Prostate gland (tissue), 2 donors: ENCODE results near the gene NELFB. TPM values are rescaled to one million over a fixed set of nuclear protein-coding genes. Genes with fewer than 3 reads are reported as not detected.
A peak's percentile ranks its signal among the peaks of the same experiment; 100 is the strongest.

Source experiments
- DNase-seq: peaks from one replicate; pipeline ENCODE4 v3.0.0-alpha.2; 2019; ENCODE audit warnings: low spot score
- H3K27ac ChIP-seq, 2 donors: fragments of 200-600 bp; sonication (generic); 2 replicates each; pipeline ENCODE4 v1.5.1; 2017 to 2019
- H3K27me3 ChIP-seq: fragments of 200-600 bp; sonication (generic); replicated peaks from 2 replicates; pipeline ENCODE4 v1.5.1; 2019; ENCODE audit not compliant: insufficient read depth
- H3K36me3 ChIP-seq, 2 donors: fragments of 200-600 bp; sonication (generic); 1 replicate in 1 of 2; 2 replicates in 1 of 2; pipeline versions ENCODE4 v1.5.1 to v1.8.1; 2017 to 2019
- H3K4me1 ChIP-seq: fragments of 200-600 bp; sonication (generic); replicated peaks from 2 replicates; pipeline ENCODE4 v1.5.1; 2019
- H3K4me3 ChIP-seq, 2 donors: fragments of 200-600 bp; sonication (generic); 2 replicates each; pipeline ENCODE4 v1.5.1; 2017 to 2019
- H3K9me3 ChIP-seq: fragments of 200-600 bp; sonication (generic); 2 replicates; pipeline ENCODE4 v1.5.1; 2017
- POLR2A ChIP-seq: fragments of 450-650 bp; IDR thresholded peaks from one replicate; pipeline ENCODE4 v1.6.1; 2016; ENCODE audit warnings: antibody characterized with exemption, mild to moderate bottlenecking
- POLR2AphosphoS5 ChIP-seq: sonication (generic); formaldehyde crosslinking; IDR thresholded peaks from one replicate; pipeline ENCODE4 v1.6.1; 2017; ENCODE audit warnings: antibody characterized with exemption
- WGBS: methylation state at CpG from one replicate; pipeline ENCODE4 v1.1.5; 2018; 5-methylcytosine and 5-hydroxymethylcytosine counted together
- intact Hi-C: fragments of 100-400 bp; cut with DNase I; formaldehyde crosslinking; loops from one replicate; pipeline ENCODE4 v1.14.2; 2022
- total RNA-seq, 2 donors: library from RNA; depleted of rRNA; stranded (reverse); fragments of >200 nt; gene quantifications; one replicate each; pipeline ENCODE4 v1.1.0, GENCODE V29; 2016
- TF ChIP-seq, protein P1 (sequence below), 4 experiments: fragments of 200-600 bp in 2 of 4; fragments of 450-650 bp in 2 of 4; sonication (generic) in 2 of 4; IDR thresholded peaks; 1 replicate in 3 of 4; 2 replicates in 1 of 4; pipeline ENCODE4 v1.5.1; 2016 to 2019; ENCODE audit warnings: antibody characterized with exemption in 4 of 4, mild to moderate bottlenecking in 2 of 4, moderate library complexity in 2 of 4

NELFB gene
- total RNA-seq, 2 donors from 2014 or later = 44.9 to 82.1 TPM

DNA sequence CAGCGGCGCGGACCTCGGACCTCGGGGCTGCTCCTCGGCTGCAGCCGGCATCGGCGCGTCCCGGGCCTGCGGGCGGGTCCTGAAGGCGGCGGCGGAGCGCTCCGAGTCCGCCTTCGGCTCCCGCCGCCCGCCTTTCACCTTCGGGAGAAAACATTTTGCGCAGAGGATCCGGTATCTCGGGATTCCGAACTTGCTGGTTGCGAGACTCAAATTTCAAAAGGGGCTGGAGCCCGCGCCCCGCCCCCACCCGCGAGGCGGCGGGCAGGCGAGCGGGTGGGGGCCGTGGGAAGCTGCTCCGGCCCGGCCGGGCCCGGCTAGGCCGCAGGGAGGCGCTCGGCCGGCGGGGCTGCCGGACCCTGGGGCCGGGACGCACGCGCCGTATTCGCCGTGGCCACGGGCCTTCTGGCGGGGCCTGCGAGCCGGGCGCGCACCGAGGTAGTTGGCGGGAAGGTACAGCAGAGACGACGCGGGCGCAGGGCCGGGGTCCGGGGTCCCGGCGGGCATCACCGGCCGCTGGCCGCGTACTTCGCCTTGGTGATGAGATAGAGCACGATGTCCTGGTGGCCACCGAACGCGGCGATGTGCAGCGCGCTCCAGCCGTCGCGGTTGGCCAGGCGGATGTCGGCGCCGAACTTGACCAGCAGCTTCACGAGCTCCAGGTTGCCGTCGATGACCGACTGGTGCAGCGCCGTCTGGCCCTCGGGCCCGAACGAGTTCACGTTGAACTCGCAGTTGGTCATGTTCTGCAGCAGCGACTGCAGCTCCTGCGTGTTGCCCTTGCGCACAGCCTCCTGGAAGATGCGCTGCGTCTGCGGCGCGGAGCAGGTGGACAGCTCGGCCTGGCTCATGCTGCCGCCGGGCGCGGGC, 46.2 kb downstream of the NELFB start:
- H3K9me3 ChIP-seq = no peaks in the 10 kb centered on the region
- intact Hi-C loops = no loop called here
- peak overlapping the region; percentile 78 to 94 for H3K27ac ChIP-seq
- H3K4me3 ChIP-seq = peak overlapping the region; percentile 40 to 55
- peak; percentile 60 for DNase-seq
- no peaks in the 10 kb centered on the region for H3K36me3 ChIP-seq
- H3K4me1 ChIP-seq = peaks cover 35% of the 10 kb centered on the region
- no peak for TF ChIP-seq POLR2AphosphoS5
- peak; percentile 11 for TF ChIP-seq POLR2A
- TF ChIP-seq, protein P1, sequence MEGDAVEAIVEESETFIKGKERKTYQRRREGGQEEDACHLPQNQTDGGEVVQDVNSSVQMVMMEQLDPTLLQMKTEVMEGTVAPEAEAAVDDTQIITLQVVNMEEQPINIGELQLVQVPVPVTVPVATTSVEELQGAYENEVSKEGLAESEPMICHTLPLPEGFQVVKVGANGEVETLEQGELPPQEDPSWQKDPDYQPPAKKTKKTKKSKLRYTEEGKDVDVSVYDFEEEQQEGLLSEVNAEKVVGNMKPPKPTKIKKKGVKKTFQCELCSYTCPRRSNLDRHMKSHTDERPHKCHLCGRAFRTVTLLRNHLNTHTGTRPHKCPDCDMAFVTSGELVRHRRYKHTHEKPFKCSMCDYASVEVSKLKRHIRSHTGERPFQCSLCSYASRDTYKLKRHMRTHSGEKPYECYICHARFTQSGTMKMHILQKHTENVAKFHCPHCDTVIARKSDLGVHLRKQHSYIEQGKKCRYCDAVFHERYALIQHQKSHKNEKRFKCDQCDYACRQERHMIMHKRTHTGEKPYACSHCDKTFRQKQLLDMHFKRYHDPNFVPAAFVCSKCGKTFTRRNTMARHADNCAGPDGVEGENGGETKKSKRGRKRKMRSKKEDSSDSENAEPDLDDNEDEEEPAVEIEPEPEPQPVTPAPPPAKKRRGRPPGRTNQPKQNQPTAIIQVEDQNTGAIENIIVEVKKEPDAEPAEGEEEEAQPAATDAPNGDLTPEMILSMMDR (IDR thresholded peaks at IDR 0.05) = peak in 3 of 4 experiments; percentile 8 to 52 (median 29)
- H3K27me3 ChIP-seq = no peaks in the 10 kb centered on the region
- WGBS = under 1% methylated on average over 57 of the region's 115 CpGs

DNA sequence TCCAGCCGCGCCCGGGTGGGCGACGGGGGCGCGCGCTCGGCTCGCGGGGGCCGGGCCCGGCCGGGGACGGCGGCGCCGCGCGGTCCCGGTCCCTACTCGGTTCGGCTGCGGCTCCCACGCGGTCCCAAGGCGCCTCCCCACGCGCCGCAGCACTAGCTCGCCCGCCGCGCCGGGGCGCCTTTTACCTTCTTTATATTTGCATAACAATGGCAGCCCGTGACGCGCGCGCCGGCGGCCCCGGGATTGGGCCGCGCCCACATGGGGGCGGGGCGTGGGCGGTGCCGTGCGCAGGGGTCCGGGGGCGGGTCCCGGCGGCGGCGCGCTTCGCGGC, 47.0 kb downstream of the NELFB start, which contains the start of gene NRARP:
Gene NRARP, minus strand, starts transcription at position 154 of the 331 bp plus-strand sequence. CDS start 343 bp downstream, outside the sequence.
- intact Hi-C loops = no loop called here
- Histone ChIP-seq H3K4me3 (peak within 1 kb of the TSS; percentile 40 to 55), H3K27me3 (no peaks in the 10 kb centered on the region), H3K36me3 (no peaks in the 10 kb centered on the region), H3K27ac (peak within 1 kb of the TSS; percentile 92 to 94), H3K9me3 (no peaks in the 10 kb centered on the region), H3K4me1 (peaks cover 36% of the 10 kb centered on the region)
- under 1% methylated on average over 29 of the region's 60 CpGs for WGBS
- DNase-seq = peak; percentile 94
- TF ChIP-seq POLR2A = peak; percentile 88
- TF ChIP-seq, protein P1 (IDR thresholded peaks at IDR 0.05) = peak in 1 of 4 experiments; percentile 49
- peak; percentile 94 for TF ChIP-seq POLR2AphosphoS5

DNA sequence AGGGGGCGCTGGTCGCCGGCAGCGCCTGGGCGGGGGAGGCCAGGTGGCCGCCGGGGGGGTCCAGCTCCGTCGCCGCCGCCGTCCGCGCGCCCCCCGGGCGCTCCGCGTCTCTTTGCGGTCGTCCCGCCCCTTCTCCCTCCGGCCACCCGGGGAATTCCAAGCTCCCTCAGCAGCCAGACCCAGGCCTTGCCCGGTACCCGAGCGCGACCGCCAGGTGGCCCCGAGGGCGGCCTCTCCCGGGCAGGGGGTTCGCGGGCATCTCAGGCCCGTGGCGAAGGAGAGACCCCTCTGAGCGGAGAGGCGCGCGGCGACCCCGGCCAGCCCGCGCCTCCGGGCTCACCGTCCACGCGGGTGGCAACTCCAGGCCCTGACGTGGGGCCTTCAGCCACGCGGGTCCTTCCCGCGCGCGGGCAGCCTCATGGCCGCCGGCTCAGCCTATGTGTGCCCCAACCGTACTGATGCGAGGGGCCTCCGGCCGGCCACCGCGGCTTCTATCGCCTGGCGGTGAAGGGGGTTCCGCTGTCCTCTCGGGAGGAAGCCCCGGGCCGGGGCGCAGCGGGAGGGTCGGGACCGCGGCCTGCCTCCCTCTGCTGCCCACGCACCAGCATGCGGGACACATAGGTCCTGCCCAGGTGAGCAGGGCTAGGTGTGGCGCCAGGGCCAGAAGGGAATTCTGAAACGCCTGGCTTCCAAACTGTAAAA, 47.5 kb downstream of the NELFB start:
- intact Hi-C loops = no loop called here
- peak overlapping the region; percentile 39 to 46 for H3K4me3 ChIP-seq
- H3K27ac ChIP-seq = peak overlapping the region; percentile 92 to 93
- H3K36me3 ChIP-seq = no peaks in the 10 kb centered on the region
- peaks cover 39% of the 10 kb centered on the region for H3K4me1 ChIP-seq
- TF ChIP-seq, protein P1 (IDR thresholded peaks at IDR 0.05) = peak; percentile 9 to 69 (median 44)
- TF ChIP-seq POLR2A = no peak
- no peaks in the 10 kb centered on the region for H3K9me3 ChIP-seq
- no peaks in the 10 kb centered on the region for H3K27me3 ChIP-seq
- WGBS = 7% methylated on average over 57 of the region's 78 CpGs
- no peak for DNase-seq

DNA sequence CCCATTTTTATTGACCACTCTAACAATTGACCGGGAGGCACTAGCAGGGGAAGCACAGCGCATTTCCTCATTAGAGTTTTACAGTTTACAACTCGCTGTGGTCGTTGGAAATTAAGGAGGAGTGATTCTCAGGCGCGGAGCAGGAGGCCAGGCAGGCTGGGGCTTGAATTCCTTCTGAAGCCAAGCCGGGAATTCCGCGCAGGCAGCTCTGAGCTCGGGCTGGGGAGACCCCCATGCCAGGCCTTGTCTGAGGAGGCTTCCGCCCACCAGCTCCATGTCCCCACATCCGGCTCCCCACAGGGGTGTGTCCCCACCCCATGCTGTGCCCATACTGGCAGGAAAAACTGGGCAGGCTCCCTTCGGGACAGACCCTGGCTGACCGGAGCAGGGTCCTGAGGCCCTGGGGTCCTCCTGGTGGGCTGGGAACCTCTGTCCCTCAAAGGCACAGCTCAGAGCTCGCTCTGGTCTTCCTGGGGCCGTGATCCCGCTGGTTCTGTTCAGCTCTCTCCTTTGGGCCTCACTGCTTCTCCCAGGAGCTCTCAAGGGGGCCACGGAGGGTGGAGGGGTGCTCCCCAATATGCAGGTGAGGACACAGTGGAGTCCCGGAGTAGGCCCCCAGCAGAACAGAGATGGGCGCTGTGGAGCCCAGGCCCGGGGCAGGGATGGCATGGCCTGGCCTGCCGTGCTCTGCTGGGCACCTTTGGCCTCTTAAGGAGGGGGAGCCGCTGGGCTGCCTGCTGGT, 48.2 kb downstream of the NELFB start:
- intact Hi-C loops = no loop called here
- H3K4me1 ChIP-seq = peaks cover 37% of the 10 kb centered on the region
- peak overlapping the region; percentile 39 to 46 for H3K4me3 ChIP-seq
- peak overlapping the region; percentile 92 to 93 for H3K27ac ChIP-seq
- WGBS = 40% methylated on average over 23 of the region's 23 CpGs
- TF ChIP-seq, protein P1 (IDR thresholded peaks at IDR 0.05) = no peak
- peak; percentile 71 for TF ChIP-seq POLR2AphosphoS5
- H3K9me3 ChIP-seq = no peaks in the 10 kb centered on the region
- H3K27me3 ChIP-seq = no peaks in the 10 kb centered on the region
- no peaks in the 10 kb centered on the region for H3K36me3 ChIP-seq
- DNase-seq = peak; percentile 69
